Activated naive CD8-positive, alpha-beta T cell treated with anti-CD3 and anti-CD28 coated beads, Interleukin-2, amount 10 ng/mL, durations not matched to agents 7 days and 5 days (primary cell): ENCODE results near the gene NDUFB8. TPM values are rescaled to one million over a fixed set of nuclear protein-coding genes. Genes with fewer than 3 reads are reported as not detected.
A peak's percentile ranks its signal among the peaks of the same experiment; 100 is the strongest.

ENCODE experiments used
- ATAC-seq: fragments of 150-1000 bp; cut with Tn5 transposase; one replicate; pipeline ENCODE4 v1.10.0; 2021; ENCODE audit warnings: low read depth, moderate library complexity
- POLR2A ChIA-PET: fragments of 350-600 bp; sonication (Branson Sonifier 250); formaldehyde crosslinking; loops from one replicate; lab custom pipeline; 2021; ENCODE audit warnings: antibody characterized with exemption; lab: Charles Lee
- DNase-seq: peaks from one replicate; pipeline ENCODE4 v3.0.0; 2021
- H3K27ac Mint-ChIP-seq: one replicate; pipeline ENCODE4 v1.8.0; 2022; ENCODE audit warnings: mild to moderate bottlenecking, mixed read lengths
- H3K27me3 Mint-ChIP-seq: one replicate; pipeline ENCODE4 v1.8.0; 2022; ENCODE audit warnings: mild to moderate bottlenecking, moderate library complexity, mixed read lengths
- H3K36me3 Mint-ChIP-seq: one replicate; pipeline ENCODE4 v1.8.0; 2021; ENCODE audit warnings: mild to moderate bottlenecking, mixed read lengths
- H3K4me1 Mint-ChIP-seq: one replicate; pipeline ENCODE4 v1.8.0; 2021; ENCODE audit warnings: mixed read lengths
- H3K4me3 Mint-ChIP-seq: one replicate; pipeline ENCODE4 v1.8.0; 2022; ENCODE audit warnings: mild to moderate bottlenecking, moderate library complexity, mixed read lengths
- H3K9me3 Mint-ChIP-seq: one replicate; pipeline ENCODE4 v1.8.0; 2021; ENCODE audit warnings: mixed read lengths
- total RNA-seq, 2 experiments: library from RNA; stranded (reverse); gene quantifications; one replicate each; pipeline ENCODE4 v1.2.3, GENCODE V29; 2021

Gene NDUFB8
- total RNA-seq, 2 experiments from 2014 or later: 245 to 269 TPM

- peaks cover 27% of the 10 kb centered on the region for H3K36me3 Mint-ChIP-seq
- peak overlapping the region; percentile 94 for H3K27ac Mint-ChIP-seq
- POLR2A ChIA-PET: interaction anchor here (1.1 to 3.3 kb wide), 2 partner anchors 10 to 20 kb away, joined by 3 to 12 read pairs; no protein-coding TSS in a partner anchor
Observed at GRCh38 chr10:100528921-100529474, 673 bp downstream of the NDUFB8 start.

GRCh38 chr10:100528123-100528886 is 1.4 kb downstream of the NDUFB8 start:
- Mint-ChIP-seq H3K27me3 (no peaks in the 10 kb centered on the region), H3K36me3 (peaks cover 34% of the 10 kb centered on the region), H3K27ac (peak overlapping the region; percentile 94), H3K9me3 (peaks cover 2% of the 10 kb centered on the region), H3K4me3 (peak overlapping the region; percentile 100), H3K4me1 (peaks cover 38% of the 10 kb centered on the region)
- POLR2A ChIA-PET: interaction anchor here (1.1 to 3.3 kb wide), 2 partner anchors 9 to 19 kb away, joined by 3 to 12 read pairs; no protein-coding TSS in a partner anchor
- peak; percentile 28 for ATAC-seq
- no peak for DNase-seq

More at GRCh38 chr10:100528921-100529474, 673 bp downstream of the NDUFB8 start:
- DNase-seq (no peak), ATAC-seq (no peak)
- peaks cover 2% of the 10 kb centered on the region for H3K9me3 Mint-ChIP-seq
- H3K4me3 Mint-ChIP-seq: peak overlapping the region; percentile 100
- peaks cover 35% of the 10 kb centered on the region for H3K4me1 Mint-ChIP-seq
- H3K27me3 Mint-ChIP-seq: no peaks in the 10 kb centered on the region

- POLR2A ChIA-PET: interaction anchor here (0.7 to 1.7 kb wide), 2 partner anchors 16 to 43 kb away, joined by 3 to 5 read pairs; no protein-coding TSS in a partner anchor
- no peak for DNase-seq
- H3K27me3 Mint-ChIP-seq: no peaks in the 10 kb centered on the region
- no peaks in the 10 kb centered on the region for H3K9me3 Mint-ChIP-seq
- H3K27ac Mint-ChIP-seq: peak overlapping the region; percentile 35
- no peak for ATAC-seq
- peaks cover 21% of the 10 kb centered on the region for H3K4me1 Mint-ChIP-seq
- no peak overlapping the region for H3K4me3 Mint-ChIP-seq
- H3K36me3 Mint-ChIP-seq: peaks cover 34% of the 10 kb centered on the region
Observed at GRCh38 chr10:100524638-100525037, 5.0 kb downstream of the NDUFB8 start.

- POLR2A ChIA-PET: interaction anchor here (0.7 to 1.7 kb wide), 2 partner anchors 15 to 43 kb away, joined by 3 to 5 read pairs; no protein-coding TSS in a partner anchor
- Mint-ChIP-seq H3K27ac (peak overlapping the region; percentile 23), H3K27me3 (no peaks in the 10 kb centered on the region), H3K36me3 (peaks cover 33% of the 10 kb centered on the region), H3K9me3 (no peaks in the 10 kb centered on the region), H3K4me1 (peaks cover 22% of the 10 kb centered on the region), H3K4me3 (no peak overlapping the region)
- DNase-seq (no peak), ATAC-seq (no peak)
Observed at GRCh38 chr10:100524206-100524605, 5.5 kb downstream of the NDUFB8 start.

- H3K4me3 Mint-ChIP-seq: no peak overlapping the region
- no peak overlapping the region for H3K27ac Mint-ChIP-seq
- H3K4me1 Mint-ChIP-seq: peaks cover 27% of the 10 kb centered on the region
- ATAC-seq: no peak
- peaks cover 28% of the 10 kb centered on the region for H3K36me3 Mint-ChIP-seq
- no peak for DNase-seq
- H3K27me3 Mint-ChIP-seq: no peaks in the 10 kb centered on the region
- POLR2A ChIA-PET: interaction anchor here (1.2 to 1.3 kb wide), 3 partner anchors 12 to 40 kb away, joined by 3 to 5 read pairs (median 3); no protein-coding TSS in a partner anchor
- H3K9me3 Mint-ChIP-seq: no peaks in the 10 kb centered on the region
Observed at GRCh38 chr10:100522945-100523344, 6.7 kb downstream of the NDUFB8 start.

- DNase-seq (no peak), ATAC-seq (no peak)
- POLR2A ChIA-PET: interaction anchor here (1.2 to 1.3 kb wide), 3 partner anchors 11 to 39 kb away, joined by 3 to 5 read pairs (median 3); no protein-coding TSS in a partner anchor
- Mint-ChIP-seq H3K9me3 (no peaks in the 10 kb centered on the region), H3K27ac (peak overlapping the region; percentile 6), H3K27me3 (no peaks in the 10 kb centered on the region), H3K4me3 (no peak overlapping the region), H3K4me1 (peaks cover 30% of the 10 kb centered on the region), H3K36me3 (peaks cover 28% of the 10 kb centered on the region)
Observed at GRCh38 chr10:100522107-100522801, 7.4 kb downstream of the NDUFB8 start.

- ATAC-seq: no peak
- H3K9me3 Mint-ChIP-seq: no peaks in the 10 kb centered on the region
- no peak overlapping the region for H3K4me3 Mint-ChIP-seq
- H3K27ac Mint-ChIP-seq: peak overlapping the region; percentile 11
- POLR2A ChIA-PET: interaction anchor here (0.8 to 2.1 kb wide), 2 partner anchors 12 to 39 kb away, joined by 3 to 7 read pairs; no protein-coding TSS in a partner anchor
- no peaks in the 10 kb centered on the region for H3K27me3 Mint-ChIP-seq
- no peak for DNase-seq
- peaks cover 33% of the 10 kb centered on the region for H3K4me1 Mint-ChIP-seq
- peaks cover 27% of the 10 kb centered on the region for H3K36me3 Mint-ChIP-seq
Observed at GRCh38 chr10:100520811-100521210, 8.9 kb downstream of the NDUFB8 start.

- ATAC-seq: peak; percentile 23
- Mint-ChIP-seq H3K36me3 (peaks cover 29% of the 10 kb centered on the region), H3K9me3 (no peaks in the 10 kb centered on the region), H3K4me3 (peak within 1 kb of the TSS; percentile 39), H3K27ac (peak within 1 kb of the TSS; percentile 50), H3K27me3 (no peaks in the 10 kb centered on the region), H3K4me1 (peaks cover 36% of the 10 kb centered on the region)
- POLR2A ChIA-PET: interaction anchor here (0.6 to 3.3 kb wide), 10 partner anchors 9 to 233 kb away, joined by 3 to 26 read pairs (median 4); no protein-coding TSS in a partner anchor
- no peak for DNase-seq
Observed at GRCh38 chr10:100519311-100520051, 10.2 kb downstream of the NDUFB8 start, which contains the start of gene SEC31B. Gene SEC31B, minus strand, starts transcription at chr10:100519861. Its CDS starts 2,909 bp downstream, at chr10:100516952.

GRCh38 chr10:100518761-100519241 is 10.9 kb downstream of the NDUFB8 start:
- Mint-ChIP-seq H3K4me1 (peaks cover 35% of the 10 kb centered on the region), H3K4me3 (peak overlapping the region; percentile 39), H3K9me3 (no peaks in the 10 kb centered on the region), H3K27me3 (no peaks in the 10 kb centered on the region), H3K36me3 (peaks cover 32% of the 10 kb centered on the region), H3K27ac (peak overlapping the region; percentile 50)
- POLR2A ChIA-PET: interaction anchor here (0.6 to 3.3 kb wide), 11 partner anchors 8 to 232 kb away, joined by 3 to 26 read pairs (median 3); no protein-coding TSS in a partner anchor
- DNase-seq (peak; percentile 54), ATAC-seq (peak; percentile 69)

GRCh38 chr10:100516847-100517246 is 12.8 kb downstream of the NDUFB8 start:
- H3K4me1 Mint-ChIP-seq: peaks cover 48% of the 10 kb centered on the region
- DNase-seq (no peak), ATAC-seq (no peak)
- no peaks in the 10 kb centered on the region for H3K27me3 Mint-ChIP-seq
- no peaks in the 10 kb centered on the region for H3K9me3 Mint-ChIP-seq
- H3K36me3 Mint-ChIP-seq: peaks cover 40% of the 10 kb centered on the region
- POLR2A ChIA-PET: interaction anchor here (2.3 to 3.3 kb wide), 2 partner anchors 9 to 34 kb away, joined by 25 to 26 read pairs; no protein-coding TSS in a partner anchor
- H3K27ac Mint-ChIP-seq: peak overlapping the region; percentile 52
- H3K4me3 Mint-ChIP-seq: no peak overlapping the region

GRCh38 chr10:100515612-100516011 is 14.1 kb downstream of the NDUFB8 start:
- H3K36me3 Mint-ChIP-seq: peaks cover 40% of the 10 kb centered on the region
- H3K4me1 Mint-ChIP-seq: peaks cover 59% of the 10 kb centered on the region
- POLR2A ChIA-PET: no interaction called here

More at GRCh38 chr10:100515612-100516011, 14.1 kb downstream of the NDUFB8 start:
- H3K27ac Mint-ChIP-seq: peak overlapping the region; percentile 51
- DNase-seq (no peak), ATAC-seq (no peak)
- H3K27me3 Mint-ChIP-seq: no peaks in the 10 kb centered on the region
- H3K9me3 Mint-ChIP-seq: no peaks in the 10 kb centered on the region
- no peak overlapping the region for H3K4me3 Mint-ChIP-seq
